C4-2B (cell line): ENCODE results near the gene ATF6B.

Source experiments
- CTCF ChIP-seq: fragments of 450-650 bp; conservative IDR thresholded peaks from 2 replicates; pipeline ENCODE4 v1.5.1; 2017; ENCODE audit warnings: mild to moderate bottlenecking
- ZFX ChIP-seq: fragments of 450-650 bp; IDR thresholded peaks from 2 replicates; pipeline ENCODE4 v1.6.1; 2017

- TF ChIP-seq CTCF (no peak), ZFX (no peak)
Measured at GRCh38 chr6:32102255-32102654, 25.8 kb downstream of the ATF6B start.
